ENCODE measurements around the gene NSD1. TPM values are rescaled to one million over a fixed set of nuclear protein-coding genes. Genes with fewer than 3 reads are reported as not detected.

NSD1 gene
- total RNA-seq, 1 experiment from 2014 or later = 48.9 TPM

GRCh38 chr5:177107159-177107558 is 26.4 kb upstream of the NSD1 start:
- Histone ChIP-seq H3F3A (ENCODE audit: low read length, unreplicated experiment) (no peaks in the 10 kb centered on the region), H3K79me2 (ENCODE audit: low read length) (no peaks in the 10 kb centered on the region), H2AFZ (ENCODE audit: low read length) (no peak overlapping the region), H3K4me1 (ENCODE audit: insufficient read depth, low read length) (no peaks in the 10 kb centered on the region), H3K9me2 (replicated peaks; ENCODE audit: low read length) (no peaks in the 10 kb centered on the region), H3K4me2 (ENCODE audit: low read length) (no peak overlapping the region), H3K9me3 (ENCODE audit: low read length) (no peaks in the 10 kb centered on the region), H3K36me3 (ENCODE audit: low read depth, low read length) (no peaks in the 10 kb centered on the region), H3K27me3 (ENCODE audit: low read length) (no peaks in the 10 kb centered on the region), H3K9ac (ENCODE audit: low read length) (no peak overlapping the region), H3K4me3 (ENCODE audit: low read length) (no peak overlapping the region), H3K27ac (ENCODE audit: low read length) (no peak overlapping the region), H4K20me1 (ENCODE audit: low read length) (no peaks in the 10 kb centered on the region)
- POLR2A ChIA-PET (ENCODE audit: unreplicated experiment) = no interaction called here
- intact Hi-C loops (cut with micrococcal nuclease) = no loop called here
- CTCF ChIA-PET = no interaction called here
- BruUV-seq (replicated peaks) = no TSS peak
- no peak for ATAC-seq
- DNase-seq = no peak
- TF ChIP-seq CTCF (conservative IDR thresholded peaks at IDR 0.05; ENCODE audit: low read depth, low read length) (no peak), EZH2 (IDR thresholded peaks at IDR 0.05; ENCODE audit: low read length, unreplicated experiment) (no peak), EZH2phosphoT487 (IDR thresholded peaks at IDR 0.05; ENCODE audit: borderline replicate concordance, low read length) (no peak)

DNA sequence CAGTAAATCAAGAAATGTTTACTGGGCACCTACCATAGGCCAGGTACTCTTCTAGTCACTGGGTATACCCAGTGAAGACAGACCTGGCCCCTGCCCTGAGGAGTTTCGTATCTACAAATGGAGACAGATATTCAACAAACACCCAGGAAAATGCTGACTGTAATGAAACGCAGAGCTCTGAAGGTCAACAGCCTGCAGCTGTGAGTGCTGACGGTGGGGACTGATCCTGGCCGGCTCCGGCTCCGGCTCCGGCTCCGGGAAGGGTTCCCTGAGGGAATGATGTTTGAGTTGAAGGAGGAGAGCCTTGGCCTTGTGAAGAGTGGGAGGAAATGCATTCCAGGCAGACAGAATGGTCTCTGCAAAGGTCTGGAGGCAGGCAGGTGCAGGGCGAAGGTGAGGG is 23.8 kb upstream of the NSD1 start:
- POLR2A ChIA-PET (ENCODE audit: unreplicated experiment) = no interaction called here

More for the DNA sequence above, 23.8 kb upstream of the NSD1 start:
- Histone ChIP-seq H3K9me3 (ENCODE audit: low read length) (no peaks in the 10 kb centered on the region), H3K4me3 (ENCODE audit: low read length) (no peak overlapping the region), H3K4me2 (ENCODE audit: low read length) (no peak overlapping the region), H3K4me1 (ENCODE audit: insufficient read depth, low read length) (no peaks in the 10 kb centered on the region), H3K27me3 (ENCODE audit: low read length) (no peaks in the 10 kb centered on the region), H3K36me3 (ENCODE audit: low read depth, low read length) (no peaks in the 10 kb centered on the region), H3K9me2 (replicated peaks; ENCODE audit: low read length) (no peaks in the 10 kb centered on the region), H3K9ac (ENCODE audit: low read length) (no peak overlapping the region), H2AFZ (ENCODE audit: low read length) (no peak overlapping the region), H3K79me2 (ENCODE audit: low read length) (no peaks in the 10 kb centered on the region), H3K27ac (ENCODE audit: low read length) (no peak overlapping the region), H4K20me1 (ENCODE audit: low read length) (no peaks in the 10 kb centered on the region), H3F3A (ENCODE audit: low read length, unreplicated experiment) (no peaks in the 10 kb centered on the region)
- CTCF ChIA-PET = interaction anchor here (0.6 to 1.3 kb wide), 3 partner anchors 38 to 424 kb away, joined by 3 to 10 read pairs (median 5); no protein-coding TSS in a partner anchor
- ATAC-seq (no peak), DNase-seq (no peak)
- intact Hi-C loops (cut with micrococcal nuclease) = loop anchor here (5.0 kb wide), 2 partner anchors 392 to 453 kb away; no protein-coding TSS in a partner anchor
- TF ChIP-seq EZH2 (IDR thresholded peaks at IDR 0.05; ENCODE audit: low read length, unreplicated experiment) (no peak), CTCF (conservative IDR thresholded peaks at IDR 0.05; ENCODE audit: low read depth, low read length) (no peak), EZH2phosphoT487 (IDR thresholded peaks at IDR 0.05; ENCODE audit: borderline replicate concordance, low read length) (no peak)
- BruUV-seq (replicated peaks) = no TSS peak
